Activated CD4-positive, alpha-beta T cell treated with anti-CD3 and anti-CD28 coated beads, Interleukin-10, Interleukin-2, amounts not matched to agents 100 ng/mL and 50 ng/mL, durations not matched to agents 16 hours and 8 hours (primary cell): ENCODE measurements around the gene HRH4.

Experiments
- DNase-seq: peaks from one replicate; pipeline ENCODE4 v3.0.0-alpha.2; 2020

The HRH4 gene

GRCh38 chr18:24514439-24514838 lies 54.0 kb downstream of the HRH4 start:
- peak; percentile 64 for DNase-seq

- DNase-seq = no peak
Observed at GRCh38 chr18:24515721-24516120, 55.3 kb downstream of the HRH4 start.

GRCh38 chr18:24516261-24516660 lies 55.8 kb downstream of the HRH4 start:
- DNase-seq = no peak

GRCh38 chr18:24517554-24517953 lies 57.1 kb downstream of the HRH4 start:
- DNase-seq = no peak

GRCh38 chr18:24518596-24518995 lies 58.2 kb downstream of the HRH4 start:
- DNase-seq = no peak
